ENCODE results near the gene CHRNB2.

The CHRNB2 gene

GRCh38 chr1:154553056-154554030 is 14.2 kb upstream of the CHRNB2 start:
- no peak for DNase-seq (ENCODE audit: low spot score)

GRCh38 chr1:154556422-154556821 is 11.2 kb upstream of the CHRNB2 start:
- no peak for DNase-seq (ENCODE audit: low spot score)

GRCh38 chr1:154557248-154557938 is 10.2 kb upstream of the CHRNB2 start:
- no peak for DNase-seq (ENCODE audit: low spot score)

GRCh38 chr1:154557939-154558719 is 9.4 kb upstream of the CHRNB2 start, which contains the start of gene UBE2Q1:
Gene UBE2Q1 (minus strand): TSS chr1:154558662. CDS start chr1:154558553, 109 bp downstream.
- no peak for DNase-seq (ENCODE audit: low spot score)

GRCh38 chr1:154558720-154559465 is 8.7 kb upstream of the CHRNB2 start:
- peak; percentile 93 for DNase-seq (ENCODE audit: low spot score)

- DNase-seq (ENCODE audit: low spot score) = peak; percentile 75
Observed at GRCh38 chr1:154559466-154560044, 8.0 kb upstream of the CHRNB2 start.

GRCh38 chr1:154565876-154566275 is 1.7 kb upstream of the CHRNB2 start:
- no peak for DNase-seq (ENCODE audit: low spot score)

- no peak for DNase-seq (ENCODE audit: low spot score)
Observed at GRCh38 chr1:154568157-154568815, 708 bp downstream of the CHRNB2 start.

GRCh38 chr1:154571244-154571963 is 3.8 kb downstream of the CHRNB2 start:
- DNase-seq (ENCODE audit: low spot score) = no peak

- DNase-seq (ENCODE audit: low spot score) = no peak
Observed at GRCh38 chr1:154571964-154572288, 4.3 kb downstream of the CHRNB2 start.

GRCh38 chr1:154572468-154573167 is 5.0 kb downstream of the CHRNB2 start:
- DNase-seq (ENCODE audit: low spot score) = no peak

GRCh38 chr1:154573168-154573510 is 5.6 kb downstream of the CHRNB2 start:
- no peak for DNase-seq (ENCODE audit: low spot score)

- DNase-seq (ENCODE audit: low spot score) = no peak
Observed at GRCh38 chr1:154574716-154575115, 7.1 kb downstream of the CHRNB2 start.

GRCh38 chr1:154575147-154575927 is 7.8 kb downstream of the CHRNB2 start:
- DNase-seq (ENCODE audit: low spot score) = no peak

- DNase-seq (ENCODE audit: low spot score) = no peak
Observed at GRCh38 chr1:154575951-154576566, 8.5 kb downstream of the CHRNB2 start.

- no peak for DNase-seq (ENCODE audit: low spot score)
Observed at GRCh38 chr1:154577346-154578057, 9.9 kb downstream of the CHRNB2 start.

GRCh38 chr1:154578058-154578418 is 10.5 kb downstream of the CHRNB2 start:
- DNase-seq (ENCODE audit: low spot score) = no peak

- no peak for DNase-seq (ENCODE audit: low spot score)
Observed at GRCh38 chr1:154579374-154579773, 11.8 kb downstream of the CHRNB2 start.

All from iPS-NIHi11 (cell line).